Forelimb muscle (tissue), 1 donor: ENCODE data around the gene ZNF718. TPM values are rescaled to one million over a fixed set of nuclear protein-coding genes. Genes with fewer than 3 reads are reported as not detected.
"Not testable (repeated sequence)": the region's sequence is repeated elsewhere in the genome, so short reads cannot be mapped to it uniquely, and the experiment has no call there.

Experiments
- DNase-seq: peaks from one replicate; pipeline ENCODE4 v3.0.0-alpha.2; 2013; ENCODE audit warnings: low read depth
- polyA plus RNA-seq: library from polyadenylated mRNA; unstranded; fragments of 120-200 nt; gene quantifications from one replicate; pipeline ENCODE4 v1.2.1, GENCODE V29; 2013; ENCODE audit not compliant: insufficient read length

ZNF718 gene
- polyA plus RNA-seq, result 8.2 TPM

DNA sequence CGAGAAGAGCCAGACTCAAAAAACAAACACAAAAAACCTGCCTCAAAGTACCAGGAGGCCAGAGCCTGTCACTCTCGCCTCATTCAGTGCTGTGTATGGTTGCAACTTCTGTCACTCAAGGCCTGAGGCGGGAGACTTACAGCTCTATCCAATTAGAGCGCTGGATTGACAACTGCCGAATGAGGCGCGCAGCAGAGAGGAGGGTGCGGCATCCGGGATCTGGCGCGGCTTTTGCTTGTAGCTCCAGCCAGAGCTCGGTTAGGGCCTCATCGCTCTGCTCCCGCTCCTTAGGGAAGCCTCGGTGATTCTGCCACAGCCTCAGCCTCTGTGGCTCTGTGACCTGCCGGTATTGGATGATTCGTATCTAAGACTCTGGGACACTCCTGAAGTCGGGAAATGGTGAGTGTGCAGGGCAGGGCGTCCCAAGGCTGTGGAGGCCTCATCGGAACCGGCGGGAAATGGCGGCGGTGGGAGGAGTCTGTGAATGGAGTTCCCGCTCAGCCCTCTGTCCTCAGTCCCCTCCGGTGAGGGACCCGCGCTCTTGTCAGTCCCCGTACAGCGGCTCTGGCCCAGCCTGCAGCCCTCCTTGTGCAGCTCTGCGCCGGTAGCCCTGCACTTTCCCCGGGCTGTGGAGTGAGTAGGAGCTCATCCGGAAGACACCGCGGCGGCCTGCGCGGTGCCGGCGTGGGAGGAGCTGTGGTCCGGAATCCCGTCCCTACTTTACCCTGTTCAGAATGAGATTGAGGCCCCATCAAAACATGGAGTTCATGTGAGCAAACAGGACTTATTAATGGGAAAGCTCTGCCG, at the start of gene ZNF718:
Gene ZNF718, plus strand, starts transcription at position 227 of the 807 bp plus-strand sequence. Its CDS starts 170 bp downstream, at position 397.
- DNase-seq, result peak; percentile 93

- DNase-seq, result no peak
Observed at GRCh38 chr4:85951-86350, 38.4 kb upstream of the ZNF718 start.

DNA sequence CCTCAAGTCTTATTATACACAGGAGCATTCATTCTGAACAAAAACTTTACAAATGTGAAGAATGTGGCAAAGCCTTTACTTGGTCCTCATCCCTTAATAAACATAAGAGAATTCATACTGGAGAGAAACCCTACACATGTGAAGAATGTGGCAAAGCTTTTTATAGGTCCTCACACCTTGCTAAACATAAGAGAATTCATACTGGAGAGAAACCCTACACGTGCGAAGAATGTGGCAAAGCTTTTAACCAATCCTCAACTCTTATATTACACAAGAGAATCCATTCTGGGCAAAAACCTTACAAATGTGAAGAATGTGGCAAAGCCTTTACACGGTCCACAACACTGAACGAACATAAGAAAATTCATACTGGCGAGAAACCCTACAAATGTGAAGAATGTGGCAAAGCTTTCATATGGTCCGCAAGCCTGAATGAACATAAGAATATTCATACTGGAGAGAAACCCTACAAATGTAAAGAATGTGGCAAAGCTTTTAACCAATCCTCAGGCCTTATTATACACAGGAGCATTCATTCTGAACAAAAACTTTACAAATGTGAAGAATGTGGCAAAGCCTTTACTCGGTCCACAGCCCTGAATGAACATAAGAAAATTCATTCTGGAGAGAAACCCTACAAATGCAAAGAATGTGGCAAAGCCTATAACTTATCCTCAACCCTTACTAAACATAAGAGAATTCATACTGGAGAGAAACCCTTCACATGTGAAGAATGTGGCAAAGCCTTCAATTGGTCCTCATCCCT, 37.6 kb upstream of the ZNF718 start:
- not testable (repeated sequence) for DNase-seq

GRCh38 chr4:98386-98785, 25.9 kb upstream of the ZNF718 start:
- no peak for DNase-seq

- no peak for DNase-seq
Observed at GRCh38 chr4:99863-100262, 24.4 kb upstream of the ZNF718 start.

GRCh38 chr4:107083-107443, 17.2 kb upstream of the ZNF718 start:
- no peak for DNase-seq

- no peak for DNase-seq
Observed at GRCh38 chr4:107444-108429, 16.6 kb upstream of the ZNF718 start.

DNA sequence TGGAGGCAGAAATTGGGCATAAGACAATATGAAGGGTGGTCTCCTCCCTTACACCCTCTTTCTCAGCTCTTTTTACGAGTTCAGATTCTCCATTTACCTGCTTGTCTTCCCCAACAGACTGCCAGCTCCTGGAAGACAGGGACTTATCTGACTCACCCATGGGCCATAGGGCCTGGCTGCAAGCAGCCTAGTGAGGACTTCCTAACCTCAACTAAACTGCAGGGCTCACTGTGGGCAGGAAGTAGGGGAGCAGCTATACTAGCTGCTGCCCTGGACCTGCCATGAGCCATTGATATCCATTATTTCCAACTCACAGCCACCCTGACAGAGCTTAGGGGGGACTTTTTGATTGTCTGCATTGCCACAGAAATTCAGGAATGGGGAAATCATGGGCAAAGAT, 11.5 kb upstream of the ZNF718 start:
- no peak for DNase-seq

GRCh38 chr4:113732-114131, 10.6 kb upstream of the ZNF718 start:
- DNase-seq, result no peak

- DNase-seq, result no peak
Observed at GRCh38 chr4:114149-114548, 10.2 kb upstream of the ZNF718 start.

DNA sequence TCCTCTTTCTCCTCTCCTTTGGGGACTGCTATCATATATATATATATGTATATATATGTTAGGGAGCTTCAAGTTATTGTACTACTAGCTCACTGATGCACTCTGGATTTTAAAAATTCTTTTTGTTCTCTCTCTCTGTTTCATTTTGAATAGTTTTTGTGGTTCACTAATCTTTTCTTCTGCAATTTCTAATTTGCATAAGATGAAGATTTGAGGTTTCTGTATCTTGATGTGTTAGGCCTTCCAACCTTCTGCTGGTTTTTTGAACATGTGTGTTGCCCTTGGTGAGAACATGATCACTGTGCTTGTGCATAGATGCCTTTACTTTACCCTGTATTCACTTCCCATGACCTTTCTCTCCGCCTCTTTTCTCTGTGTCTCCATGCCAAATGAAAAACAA, 7.8 kb upstream of the ZNF718 start:
- no peak for DNase-seq

GRCh38 chr4:120616-121015, 3.7 kb upstream of the ZNF718 start:
- no peak for DNase-seq

DNA sequence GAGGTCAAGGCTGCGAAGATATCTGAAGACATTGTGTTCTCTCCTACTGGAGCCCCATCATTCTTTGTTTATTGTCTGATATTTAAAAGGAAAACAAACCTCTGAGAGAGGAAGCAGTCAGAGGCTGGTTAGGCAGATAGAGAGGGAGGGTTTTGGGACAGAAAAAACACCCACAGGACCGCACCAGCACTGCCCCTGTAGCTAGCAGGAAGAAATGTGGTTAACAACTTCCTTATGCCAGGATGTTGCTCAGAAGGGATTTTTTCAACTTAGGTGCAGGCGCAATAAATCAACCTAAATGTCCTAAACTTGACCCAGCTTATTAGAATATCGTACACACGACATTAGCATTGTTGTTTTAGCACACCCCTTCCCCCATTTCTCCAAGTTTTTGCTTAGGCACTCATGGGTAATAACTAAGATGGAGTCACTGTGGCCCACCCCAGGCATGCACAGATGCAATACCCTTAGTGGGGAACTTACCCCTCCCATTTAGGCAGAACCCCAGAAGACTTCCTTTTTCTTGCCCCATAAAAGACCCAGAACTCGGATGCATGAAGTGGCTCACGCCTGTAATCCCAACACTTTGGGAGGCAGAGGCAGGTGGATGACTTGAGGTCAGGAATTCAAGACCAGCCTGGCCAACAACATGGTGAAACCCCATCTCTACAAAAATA, 2.8 kb upstream of the ZNF718 start:
- no peak for DNase-seq

DNA sequence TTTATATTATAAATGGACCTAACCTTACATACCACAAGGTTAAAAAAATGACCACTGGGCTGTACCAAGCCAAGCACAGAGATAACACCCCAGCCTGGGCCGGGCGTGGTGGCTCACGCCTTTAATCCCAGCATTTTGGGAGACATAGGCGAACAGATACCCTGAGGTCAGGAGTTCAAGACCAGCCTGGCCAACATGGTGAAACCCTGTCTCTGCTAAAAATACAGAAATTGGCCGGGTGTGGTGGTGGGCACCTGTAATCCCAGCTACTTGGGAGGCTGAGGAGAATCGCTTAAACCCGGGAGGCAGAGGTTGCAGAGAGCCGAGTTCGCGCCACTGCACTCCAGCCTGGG, 403 bp upstream of the ZNF718 start:
- DNase-seq, result not testable (repeated sequence)

DNA sequence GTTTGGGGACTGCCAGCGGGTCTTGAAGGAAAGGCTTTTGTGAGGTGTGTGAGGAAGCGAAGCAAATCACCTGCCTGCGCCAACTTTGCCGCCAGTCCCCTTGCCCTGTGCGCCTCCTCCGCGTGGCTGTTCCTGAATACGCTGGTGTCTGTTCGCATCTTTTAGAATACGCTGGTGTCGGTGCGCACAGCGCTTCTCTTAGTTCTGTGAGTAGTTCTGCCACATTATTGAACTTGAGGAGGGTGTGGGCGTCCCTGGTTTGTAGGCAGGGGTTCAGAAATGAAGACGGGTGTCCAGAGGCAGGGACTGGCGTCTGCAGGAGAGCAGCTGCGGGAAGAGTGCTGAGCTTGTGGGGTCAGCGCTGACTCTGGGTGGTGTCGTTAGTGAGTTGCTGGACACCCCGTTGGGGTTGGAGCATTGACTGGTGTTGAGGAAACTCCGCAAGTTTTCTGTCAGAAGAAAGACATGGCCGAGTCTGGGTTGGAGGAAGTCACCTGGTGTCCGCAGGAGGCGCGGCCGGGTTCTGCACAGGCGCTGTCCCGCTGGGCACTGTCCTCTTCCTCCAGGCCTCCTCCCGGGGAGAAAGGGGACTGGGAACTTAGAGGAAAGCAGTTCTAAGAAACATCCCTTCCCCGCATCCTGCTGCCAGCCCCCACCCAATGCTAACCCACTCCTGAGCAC, 930 bp downstream of the ZNF718 start:
- no peak for DNase-seq

- no peak for DNase-seq
Observed at GRCh38 chr4:125833-126232, 1.5 kb downstream of the ZNF718 start.

DNA sequence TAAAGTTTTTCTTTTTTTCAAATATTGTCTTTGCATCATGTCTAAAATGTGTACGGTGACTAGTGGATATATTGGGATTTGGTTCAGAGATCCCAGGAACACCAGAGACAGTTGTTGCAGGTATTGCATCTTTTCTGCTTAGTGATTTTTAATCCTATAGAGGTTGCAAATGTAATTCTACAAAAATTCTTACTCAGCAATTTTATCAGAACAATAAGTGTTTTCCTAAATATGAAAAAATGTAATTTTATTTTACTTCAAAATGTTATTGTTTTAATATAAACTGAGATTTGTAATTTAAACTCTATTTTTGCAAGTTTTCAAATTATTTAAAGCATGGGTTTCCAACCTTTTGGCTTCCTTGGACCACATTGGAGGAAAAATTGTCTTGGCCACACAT, 8.2 kb downstream of the ZNF718 start:
- no peak for DNase-seq

DNA sequence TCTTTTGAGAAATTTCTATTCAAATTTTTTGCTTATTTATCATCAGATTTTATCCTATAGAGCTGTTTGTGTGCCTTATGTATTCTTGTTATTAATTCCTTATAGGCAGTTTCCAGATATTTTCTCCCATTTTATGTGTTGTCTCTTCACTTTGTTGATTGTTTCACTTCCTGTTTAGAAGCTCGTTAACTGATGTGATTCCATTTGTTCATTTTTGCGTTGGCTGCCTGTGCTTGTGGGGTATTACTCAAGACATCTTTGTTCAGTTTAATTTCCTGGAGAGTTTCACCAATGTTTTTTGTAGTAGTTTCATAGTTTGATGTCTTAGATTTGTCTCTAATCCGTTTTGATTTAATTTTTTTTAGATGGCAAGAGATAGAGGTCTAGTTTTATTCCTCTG, 14.6 kb downstream of the ZNF718 start:
- DNase-seq, result no peak

DNA sequence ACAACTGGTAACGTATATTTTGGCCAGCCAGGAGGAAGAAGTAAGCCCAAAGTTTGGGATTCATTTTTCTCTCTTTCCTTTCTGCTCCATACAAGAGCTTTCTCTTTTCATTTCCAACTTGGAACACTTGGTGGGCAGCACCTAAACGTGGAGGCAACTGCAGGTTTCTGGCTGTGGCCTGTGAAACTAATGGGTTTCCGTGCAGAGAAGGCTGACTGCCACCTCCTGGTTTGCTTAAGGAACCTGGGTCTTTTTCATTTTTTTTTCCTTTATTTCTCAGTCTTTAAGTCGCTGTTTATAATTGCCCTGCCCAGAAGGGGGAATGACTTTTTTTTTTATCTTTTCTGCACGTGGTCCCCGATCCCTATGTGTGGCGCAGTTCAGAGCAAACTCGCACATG, 15.4 kb downstream of the ZNF718 start:
- DNase-seq, result no peak

GRCh38 chr4:146621-147020, 22.3 kb downstream of the ZNF718 start:
- no peak for DNase-seq

- DNase-seq, result no peak
Observed at GRCh38 chr4:147233-147632, 22.9 kb downstream of the ZNF718 start.
